ENCODE results near the gene MORC3.

GRCh38 chr21:36325373-36326010 is 5.5 kb downstream of the MORC3 start:
- no peak for TF ChIP-seq CTCF (IDR thresholded peaks at IDR 0.05; ENCODE audit: low read depth, low read length, poor library complexity, severe bottlenecking)
- TF ChIP-seq EZH2phosphoT487 (IDR thresholded peaks at IDR 0.05; ENCODE audit: borderline replicate concordance, low read length), result no peak
